ENCODE measurements around the gene TBC1D14. TPM values are rescaled to one million over a fixed set of nuclear protein-coding genes. Genes with fewer than 3 reads are reported as not detected.

TBC1D14 gene
- total RNA-seq, 1 experiment from 2014 or later = 36.3 TPM

DNA sequence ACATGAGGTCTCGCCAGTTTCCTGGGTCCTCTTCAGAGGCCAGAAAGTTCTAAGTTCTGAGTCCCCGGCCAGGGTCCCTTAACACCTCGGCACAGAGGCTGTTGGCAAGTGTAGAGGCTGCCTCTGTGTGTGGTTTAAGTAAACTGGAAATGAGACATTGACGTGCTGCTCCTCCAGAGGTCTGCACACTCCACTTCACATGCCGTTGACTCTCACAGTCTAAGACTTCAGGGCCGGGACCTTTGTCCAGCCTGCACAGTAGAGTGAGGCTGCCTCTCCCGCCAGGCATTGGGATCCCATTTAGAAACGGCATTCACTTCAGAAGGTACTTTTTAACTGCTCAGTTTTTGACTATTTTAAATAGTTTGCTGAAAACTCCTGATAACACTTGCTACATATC, 123.0 kb downstream of the TBC1D14 start:
- H3K4me1 ChIP-seq (ENCODE audit: control insufficient read depth, insufficient read depth, low read length) = peaks cover 43% of the 10 kb centered on the region
- intact Hi-C loops (cut with micrococcal nuclease; ENCODE audit: unreplicated experiment) (no loop called here), in situ Hi-C loops (cut with HindIII; ENCODE audit: low pct_unique_long_range_greater_than_20kb, low sequenced_read_pairs) (no loop called here)

DNA sequence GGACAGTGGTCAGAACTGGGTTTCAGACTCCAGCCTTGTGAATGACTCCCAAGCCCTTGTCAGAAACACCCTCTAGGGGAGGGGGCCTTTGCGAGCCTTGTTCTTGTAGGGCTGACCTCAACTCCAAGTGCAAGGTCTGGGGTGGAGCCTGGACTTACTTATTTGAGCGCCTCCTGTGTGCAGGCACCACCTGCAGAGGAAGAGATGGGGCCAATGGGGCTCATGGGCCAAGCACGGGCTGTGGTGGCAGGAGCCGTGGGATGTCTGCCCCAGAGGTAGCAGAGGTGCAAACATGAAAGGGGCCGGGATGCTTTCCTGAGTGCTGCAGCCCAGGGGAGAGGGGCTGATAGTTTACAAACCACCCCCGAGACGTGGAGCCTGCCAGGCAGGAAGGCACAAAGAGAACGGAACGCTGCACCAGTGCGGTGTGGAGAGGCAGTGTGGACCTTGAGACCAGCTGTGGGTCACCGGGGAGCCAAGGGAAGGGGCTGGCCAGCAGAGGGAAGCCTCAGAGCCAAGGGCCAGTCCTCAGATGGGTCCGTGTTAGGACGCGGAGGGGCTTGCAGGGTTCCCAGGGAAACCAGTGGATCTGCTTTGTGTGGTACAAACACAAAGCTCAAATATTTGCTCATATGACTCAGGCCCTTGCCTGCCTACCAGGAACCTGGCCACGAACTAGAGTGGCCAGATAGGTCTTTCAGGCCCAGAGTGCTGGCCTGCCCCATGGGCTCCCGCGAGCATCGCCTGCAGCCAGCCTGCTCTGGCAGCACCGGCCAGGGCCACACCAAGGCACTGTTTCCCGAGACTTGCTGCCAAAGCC, 124.8 kb downstream of the TBC1D14 start:
- Histone ChIP-seq H3K27me3 (ENCODE audit: control insufficient read depth, insufficient read depth, low read length) (no peaks in the 10 kb centered on the region), H3K27ac (ENCODE audit: low read length) (peak overlapping the region; percentile 89), H3K9me3 (ENCODE audit: control insufficient read depth, insufficient read depth, low read depth, low read length) (no peaks in the 10 kb centered on the region), H3K4me1 (ENCODE audit: control insufficient read depth, insufficient read depth, low read length) (peaks cover 43% of the 10 kb centered on the region), H3K4me3 (ENCODE audit: low read depth in 2 of 2, low read length in 2 of 2) (peak overlapping the region in 1 of 2 experiments; percentile 12; a peak in 2 of 4 replicates), H3K36me3 (ENCODE audit: control insufficient read depth, insufficient read depth, low read length) (no peaks in the 10 kb centered on the region; the same call in 1 of the 2 replicates)
- DNase-seq (ENCODE audit: low read depth, low spot score) (no peak), ATAC-seq (peak; percentile 84)
- BruUV-seq (replicated peaks) = no TSS peak
- TF ChIP-seq TCF7L2 (IDR thresholded peaks at IDR 0.05; ENCODE audit: low read depth, low read length) = peak; percentile 46; the same call in 1 of the 2 replicates
- no peak for TF ChIP-seq SIN3A (IDR thresholded peaks at IDR 0.05; ENCODE audit: borderline replicate concordance, insufficient read depth, low read depth, low read length)
- TF ChIP-seq, protein P1, sequence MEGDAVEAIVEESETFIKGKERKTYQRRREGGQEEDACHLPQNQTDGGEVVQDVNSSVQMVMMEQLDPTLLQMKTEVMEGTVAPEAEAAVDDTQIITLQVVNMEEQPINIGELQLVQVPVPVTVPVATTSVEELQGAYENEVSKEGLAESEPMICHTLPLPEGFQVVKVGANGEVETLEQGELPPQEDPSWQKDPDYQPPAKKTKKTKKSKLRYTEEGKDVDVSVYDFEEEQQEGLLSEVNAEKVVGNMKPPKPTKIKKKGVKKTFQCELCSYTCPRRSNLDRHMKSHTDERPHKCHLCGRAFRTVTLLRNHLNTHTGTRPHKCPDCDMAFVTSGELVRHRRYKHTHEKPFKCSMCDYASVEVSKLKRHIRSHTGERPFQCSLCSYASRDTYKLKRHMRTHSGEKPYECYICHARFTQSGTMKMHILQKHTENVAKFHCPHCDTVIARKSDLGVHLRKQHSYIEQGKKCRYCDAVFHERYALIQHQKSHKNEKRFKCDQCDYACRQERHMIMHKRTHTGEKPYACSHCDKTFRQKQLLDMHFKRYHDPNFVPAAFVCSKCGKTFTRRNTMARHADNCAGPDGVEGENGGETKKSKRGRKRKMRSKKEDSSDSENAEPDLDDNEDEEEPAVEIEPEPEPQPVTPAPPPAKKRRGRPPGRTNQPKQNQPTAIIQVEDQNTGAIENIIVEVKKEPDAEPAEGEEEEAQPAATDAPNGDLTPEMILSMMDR (IDR thresholded peaks at IDR 0.05) = no peak; the same call in 1 of the 2 replicates
- TF ChIP-seq, protein P2, sequence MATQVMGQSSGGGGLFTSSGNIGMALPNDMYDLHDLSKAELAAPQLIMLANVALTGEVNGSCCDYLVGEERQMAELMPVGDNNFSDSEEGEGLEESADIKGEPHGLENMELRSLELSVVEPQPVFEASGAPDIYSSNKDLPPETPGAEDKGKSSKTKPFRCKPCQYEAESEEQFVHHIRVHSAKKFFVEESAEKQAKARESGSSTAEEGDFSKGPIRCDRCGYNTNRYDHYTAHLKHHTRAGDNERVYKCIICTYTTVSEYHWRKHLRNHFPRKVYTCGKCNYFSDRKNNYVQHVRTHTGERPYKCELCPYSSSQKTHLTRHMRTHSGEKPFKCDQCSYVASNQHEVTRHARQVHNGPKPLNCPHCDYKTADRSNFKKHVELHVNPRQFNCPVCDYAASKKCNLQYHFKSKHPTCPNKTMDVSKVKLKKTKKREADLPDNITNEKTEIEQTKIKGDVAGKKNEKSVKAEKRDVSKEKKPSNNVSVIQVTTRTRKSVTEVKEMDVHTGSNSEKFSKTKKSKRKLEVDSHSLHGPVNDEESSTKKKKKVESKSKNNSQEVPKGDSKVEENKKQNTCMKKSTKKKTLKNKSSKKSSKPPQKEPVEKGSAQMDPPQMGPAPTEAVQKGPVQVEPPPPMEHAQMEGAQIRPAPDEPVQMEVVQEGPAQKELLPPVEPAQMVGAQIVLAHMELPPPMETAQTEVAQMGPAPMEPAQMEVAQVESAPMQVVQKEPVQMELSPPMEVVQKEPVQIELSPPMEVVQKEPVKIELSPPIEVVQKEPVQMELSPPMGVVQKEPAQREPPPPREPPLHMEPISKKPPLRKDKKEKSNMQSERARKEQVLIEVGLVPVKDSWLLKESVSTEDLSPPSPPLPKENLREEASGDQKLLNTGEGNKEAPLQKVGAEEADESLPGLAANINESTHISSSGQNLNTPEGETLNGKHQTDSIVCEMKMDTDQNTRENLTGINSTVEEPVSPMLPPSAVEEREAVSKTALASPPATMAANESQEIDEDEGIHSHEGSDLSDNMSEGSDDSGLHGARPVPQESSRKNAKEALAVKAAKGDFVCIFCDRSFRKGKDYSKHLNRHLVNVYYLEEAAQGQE (IDR thresholded peaks at IDR 0.05; ENCODE audit: insufficient read depth in 1 of 2, low read depth in 2 of 2, low read length in 1 of 2) = no peak; a peak in 1 of 4 replicates
- intact Hi-C loops (cut with micrococcal nuclease; ENCODE audit: unreplicated experiment) = no loop called here
- ChIA-PET POLR2A (no interaction called here), CTCF (no interaction called here)
- in situ Hi-C loops (cut with HindIII; ENCODE audit: low pct_unique_long_range_greater_than_20kb, low sequenced_read_pairs) = no loop called here

More for the DNA sequence above, 123.0 kb downstream of the TBC1D14 start:
- ChIA-PET CTCF (no interaction called here), POLR2A (no interaction called here)
- no peaks in the 10 kb centered on the region; the same call in 1 of the 2 replicates for H3K36me3 ChIP-seq (ENCODE audit: control insufficient read depth, insufficient read depth, low read length)
- TF ChIP-seq, protein P2 (IDR thresholded peaks at IDR 0.05; ENCODE audit: insufficient read depth in 1 of 2, low read depth in 2 of 2, low read length in 1 of 2) = no peak
- TF ChIP-seq POLR2AphosphoS5 (IDR thresholded peaks at IDR 0.05; ENCODE audit: low read depth, low read length) (no peak), SIN3A (IDR thresholded peaks at IDR 0.05; ENCODE audit: borderline replicate concordance, insufficient read depth, low read depth, low read length) (no peak), TCF7L2 (IDR thresholded peaks at IDR 0.05; ENCODE audit: low read depth, low read length) (no peak)
- TF ChIP-seq, protein P1 (IDR thresholded peaks at IDR 0.05) = no peak
- H3K4me3 ChIP-seq (ENCODE audit: low read depth in 2 of 2, low read length in 2 of 2) = no peak overlapping the region
- DNase-seq (ENCODE audit: low read depth, low spot score) (no peak), ATAC-seq (peak; percentile 37; the same call in 1 of the 2 replicates)
- H3K27ac ChIP-seq (ENCODE audit: low read length) = peak overlapping the region; percentile 76
- H3K27me3 ChIP-seq (ENCODE audit: control insufficient read depth, insufficient read depth, low read length) = no peaks in the 10 kb centered on the region
- H3K9me3 ChIP-seq (ENCODE audit: control insufficient read depth, insufficient read depth, low read depth, low read length) = no peaks in the 10 kb centered on the region
- no TSS peak for BruUV-seq (replicated peaks)
